Liver (tissue), 3 donors: ENCODE results near the gene RPUSD4.

Experiments used
- CTCF ChIP-seq: fragments of 150-350 bp; IDR thresholded peaks from 2 replicates; pipeline ENCODE4 v1.5.1; 2017; ENCODE audit warnings: improper control_type of control experiment, low read depth, low read length; ENCODE audit not compliant: missing input control
- EGR1 ChIP-seq, 2 donors: IDR thresholded peaks; 2 replicates each; pipeline ENCODE4 v1.6.1; 2016 to 2018; ENCODE audit warnings: antibody characterized with exemption in 2 of 2, low read depth in 2 of 2
- FOXA1 ChIP-seq: IDR thresholded peaks from 2 replicates; pipeline ENCODE4 v1.6.1; 2016; ENCODE audit warnings: antibody characterized with exemption
- GABPA ChIP-seq, 2 donors: IDR thresholded peaks in 1 of 2; conservative IDR thresholded peaks in 1 of 2; 2 replicates each; pipeline ENCODE4 v1.6.1; 2016; ENCODE audit warnings: antibody characterized with exemption in 2 of 2, mild to moderate bottlenecking in 1 of 2, moderate library complexity in 1 of 2
- MAX ChIP-seq: IDR thresholded peaks from 2 replicates; pipeline ENCODE4 v1.6.1; 2016; ENCODE audit warnings: antibody characterized with exemption
- REST ChIP-seq: IDR thresholded peaks from 2 replicates; pipeline ENCODE4 v1.6.1; 2016; ENCODE audit warnings: antibody characterized with exemption, mild to moderate bottlenecking
- TAF1 ChIP-seq: conservative IDR thresholded peaks from 2 replicates; pipeline ENCODE4 v1.6.1; 2016; ENCODE audit warnings: antibody characterized with exemption, mild to moderate bottlenecking
- donor health status: healthy.
- donor health status: healthy.

GRCh38 chr11:126191379-126192073 is 19.9 kb downstream of the RPUSD4 start:
- TF ChIP-seq TAF1 (no peak), CTCF (no peak), REST (no peak), FOXA1 (no peak), MAX (no peak), GABPA (IDR thresholded peaks at IDR 0.05 in 1 of 2, conservative IDR thresholded peaks at IDR 0.05 in 1 of 2) (no peak), EGR1 (IDR thresholded peaks at IDR 0.05; ENCODE audit: low read depth in 2 of 2) (no peak)
